ENCODE measurements around the gene KNL1.

KNL1 gene

GRCh38 chr15:40702077-40702476, 108.0 kb downstream of the KNL1 start:
- DNase-seq, result no peak
- no peaks in the 10 kb centered on the region for H3K4me1 Mint-ChIP-seq

GRCh38 chr15:40706121-40706520, 112.1 kb downstream of the KNL1 start:
- no peak overlapping the region for H3K4me3 Mint-ChIP-seq
- no peaks in the 10 kb centered on the region for H3K4me1 Mint-ChIP-seq
- H3K27me3 Mint-ChIP-seq, result no peaks in the 10 kb centered on the region
- DNase-seq (no peak), ATAC-seq (replicated peaks) (no peak)
- H3K9me3 Mint-ChIP-seq, result no peaks in the 10 kb centered on the region
- H3K36me3 Mint-ChIP-seq, result peaks cover 9 to 16% of the 10 kb centered on the region in 2 donors
- no peak overlapping the region for H3K27ac Mint-ChIP-seq

More at GRCh38 chr15:40702077-40702476, 108.0 kb downstream of the KNL1 start:
- ATAC-seq (replicated peaks), result no peak
- Mint-ChIP-seq H3K36me3 (peaks cover 7 to 10% of the 10 kb centered on the region in 2 donors), H3K27ac (no peak overlapping the region), H3K9me3 (no peaks in the 10 kb centered on the region), H3K4me3 (no peak overlapping the region), H3K27me3 (no peaks in the 10 kb centered on the region)

Measured in stimulated activated naive B cell treated with anti-CD40 and anti-IgM and Interleukin-4, amounts not matched to agents 10 μg/mL and 1 μg/mL and 100 μg/mL, for 72 hours (primary cell).